Measurements from ENCODE around the gene ANKMY1.

Gene ANKMY1

GRCh38 chr2:240593703-240594451 lies 36.1 kb upstream of the ANKMY1 start:
- DNase-seq = no peak

DNA sequence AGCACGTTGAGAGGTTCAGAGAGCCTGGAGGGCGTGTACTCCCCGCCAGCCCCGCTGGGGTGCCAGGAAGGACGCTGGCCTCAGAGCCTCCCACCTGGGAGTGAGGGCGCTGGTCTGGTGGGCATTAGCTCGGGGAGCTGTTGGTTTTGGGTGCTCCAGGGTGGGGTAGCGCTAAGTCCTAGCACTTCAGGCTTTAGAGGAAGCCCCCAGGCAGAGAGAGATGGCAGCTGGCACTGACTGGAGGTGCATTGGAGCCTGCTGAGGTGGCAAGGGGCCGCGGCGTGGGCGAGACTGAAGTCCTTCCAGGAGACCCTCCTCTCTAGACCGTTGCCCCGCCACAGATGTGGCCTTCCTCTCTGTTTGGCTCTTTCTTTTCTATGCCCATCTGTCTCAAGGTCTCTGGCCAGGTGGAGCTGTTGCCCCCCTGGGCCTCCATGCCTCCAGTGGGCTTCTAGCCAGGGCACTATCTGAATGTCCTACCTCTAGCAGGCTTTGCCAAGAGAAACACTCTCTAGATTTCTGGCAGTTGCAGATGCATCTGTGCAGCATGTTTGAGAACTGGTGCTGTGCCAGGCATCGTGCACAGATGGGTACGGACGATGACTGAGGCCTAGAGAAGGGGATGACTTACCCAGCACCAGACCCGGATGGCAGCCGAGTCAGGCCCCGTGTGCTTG lies 35.4 kb upstream of the ANKMY1 start:
- DNase-seq = no peak

DNA sequence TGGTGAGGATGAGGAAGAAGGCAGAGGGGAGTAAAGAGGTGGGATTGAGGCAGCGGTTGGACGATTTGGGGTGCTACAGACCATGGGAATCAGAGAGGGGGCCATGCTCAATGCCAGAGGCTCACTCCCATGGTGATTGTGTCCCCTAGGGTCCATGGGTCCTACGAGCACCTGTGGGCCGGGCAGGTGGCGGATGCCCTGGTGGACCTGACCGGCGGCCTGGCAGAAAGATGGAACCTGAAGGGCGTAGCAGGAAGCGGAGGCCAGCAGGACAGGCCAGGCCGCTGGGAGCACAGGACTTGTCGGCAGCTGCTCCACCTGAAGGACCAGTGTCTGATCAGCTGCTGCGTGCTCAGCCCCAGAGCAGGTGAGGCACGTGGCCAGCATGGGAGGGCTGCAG lies 34.0 kb upstream of the ANKMY1 start:
- no peak for DNase-seq

GRCh38 chr2:240591226-240591625 lies 33.4 kb upstream of the ANKMY1 start:
- DNase-seq = no peak

DNA sequence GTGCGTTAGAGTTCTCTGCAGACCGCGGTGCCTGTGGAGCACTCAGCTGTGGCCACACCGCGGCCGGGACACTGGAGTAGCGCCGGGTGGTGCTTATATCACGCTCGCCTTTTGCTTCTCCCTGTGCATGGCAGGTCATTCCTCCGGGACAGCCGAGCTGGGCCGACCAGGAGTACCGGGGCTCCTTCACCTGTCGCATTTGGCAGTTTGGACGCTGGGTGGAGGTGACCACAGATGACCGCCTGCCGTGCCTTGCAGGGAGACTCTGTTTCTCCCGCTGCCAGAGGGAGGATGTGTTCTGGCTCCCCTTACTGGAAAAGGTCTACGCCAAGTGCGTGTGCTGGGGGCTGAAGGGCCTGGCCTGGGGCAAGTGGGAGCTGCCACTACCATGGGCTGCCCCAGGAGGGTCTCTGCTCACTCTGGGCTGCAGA lies 32.9 kb upstream of the ANKMY1 start:
- DNase-seq = no peak

DNA sequence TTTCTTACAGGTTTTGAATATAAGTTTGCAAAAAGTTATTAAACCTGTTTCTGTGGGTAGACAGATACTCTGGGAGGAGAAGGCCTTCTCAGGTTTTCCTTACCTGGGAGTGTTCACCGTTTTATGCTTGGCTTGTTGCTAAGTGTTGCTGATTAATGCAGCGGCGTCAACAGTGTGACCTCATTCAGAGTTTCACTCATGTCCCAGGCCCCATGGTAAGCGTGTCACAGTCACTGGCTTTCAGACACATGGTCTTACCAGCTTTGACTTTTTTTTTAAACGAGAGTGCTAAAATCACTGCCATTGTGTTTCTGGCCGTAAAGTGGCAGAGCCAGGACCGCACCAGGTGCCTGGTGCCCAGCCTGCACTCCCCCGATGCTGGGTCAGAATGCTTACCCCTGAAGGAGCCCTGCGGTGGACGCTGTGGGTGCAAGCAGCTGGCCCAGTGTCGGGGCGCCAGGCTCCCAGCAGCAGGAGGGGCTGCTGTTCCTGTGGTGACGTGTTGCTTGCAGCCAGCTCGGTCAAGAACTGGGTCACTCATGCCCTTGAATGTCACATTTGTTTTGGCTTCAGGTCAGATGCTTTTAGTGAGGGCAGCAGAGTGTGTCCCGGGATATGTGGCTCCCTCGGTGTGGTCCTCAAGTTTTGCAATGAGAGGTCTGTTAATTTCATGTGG lies 32.2 kb upstream of the ANKMY1 start:
- DNase-seq = no peak

- DNase-seq = no peak
These were observed 31.6 kb upstream of the ANKMY1 start for GRCh38 chr2:240589375-240589774.

DNA sequence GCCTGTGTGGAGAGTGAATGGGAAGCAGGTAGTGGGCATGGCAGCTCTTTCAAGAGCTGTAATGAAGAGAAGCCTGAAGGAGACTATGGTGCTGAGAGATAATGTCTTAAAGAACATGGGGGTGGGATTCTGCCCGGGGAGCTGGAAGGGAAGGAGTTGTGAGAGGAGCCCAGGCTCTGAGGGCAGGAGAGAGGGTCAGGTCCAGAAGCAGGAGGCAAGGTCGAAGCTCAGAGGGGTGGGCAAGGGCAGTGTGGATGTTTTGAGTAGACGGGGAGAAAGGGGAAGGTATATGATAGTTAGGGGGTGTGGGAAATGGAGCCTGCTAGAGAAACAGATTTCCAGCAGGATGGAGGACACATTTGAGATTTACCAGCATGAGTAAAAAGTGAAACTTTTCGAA lies 30.9 kb upstream of the ANKMY1 start:
- no peak for DNase-seq

GRCh38 chr2:240588006-240588655 lies 30.3 kb upstream of the ANKMY1 start:
- DNase-seq = peak in 1 of 5 experiments; percentile 2

DNA sequence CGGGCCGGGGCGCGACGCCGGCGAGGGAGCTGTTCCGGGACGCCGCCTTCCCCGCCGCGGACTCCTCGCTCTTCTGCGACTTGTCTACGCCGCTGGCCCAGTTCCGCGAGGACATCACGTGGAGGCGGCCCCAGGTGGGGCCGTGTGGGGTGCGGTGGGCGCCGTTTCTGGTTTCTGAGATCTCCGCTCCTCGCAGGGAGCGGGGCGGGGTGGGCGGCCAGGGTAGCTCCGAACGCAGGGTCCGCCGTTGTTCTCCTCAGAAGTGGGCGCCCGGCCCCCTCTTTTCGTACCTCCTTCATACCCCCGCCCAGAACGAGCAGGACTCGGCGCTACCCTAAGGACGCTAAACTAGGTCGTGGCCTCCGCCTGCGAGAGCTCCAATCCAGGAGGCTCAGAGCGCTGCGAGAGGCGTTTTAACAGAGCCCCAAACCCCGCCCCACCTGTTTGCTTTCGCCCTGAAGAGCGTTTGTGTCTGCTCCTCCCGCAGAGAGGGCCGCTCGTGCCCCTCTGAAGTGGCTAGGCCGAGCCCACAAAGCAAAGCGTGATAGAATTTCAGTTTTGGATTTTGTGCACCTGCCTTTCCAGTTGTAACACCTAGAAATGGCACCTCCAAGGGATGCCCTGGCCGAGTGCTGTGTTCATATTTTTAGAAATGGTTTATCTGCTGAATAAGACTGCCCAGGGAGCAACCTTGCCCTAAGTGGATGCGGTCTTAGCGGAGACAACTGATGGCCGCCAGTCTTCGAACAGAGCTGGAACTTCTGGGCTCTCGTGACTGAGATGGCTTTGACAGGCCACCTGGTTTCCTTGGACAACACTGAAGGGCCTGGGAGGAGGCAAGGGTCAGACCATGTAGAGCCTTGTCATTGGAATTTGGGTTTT lies 29.4 kb upstream of the ANKMY1 start:
- DNase-seq = peak in 4 of 5 experiments; percentile 40 to 75 (median 54)

GRCh38 chr2:240586198-240586918 lies 28.6 kb upstream of the ANKMY1 start, which contains the start of gene CAPN10:
CAPN10 (plus strand) TSS chr2:240586734; CDS start chr2:240586912, 178 bp downstream.
- DNase-seq = peak; percentile 94 to 97 (median 96)

DNA sequence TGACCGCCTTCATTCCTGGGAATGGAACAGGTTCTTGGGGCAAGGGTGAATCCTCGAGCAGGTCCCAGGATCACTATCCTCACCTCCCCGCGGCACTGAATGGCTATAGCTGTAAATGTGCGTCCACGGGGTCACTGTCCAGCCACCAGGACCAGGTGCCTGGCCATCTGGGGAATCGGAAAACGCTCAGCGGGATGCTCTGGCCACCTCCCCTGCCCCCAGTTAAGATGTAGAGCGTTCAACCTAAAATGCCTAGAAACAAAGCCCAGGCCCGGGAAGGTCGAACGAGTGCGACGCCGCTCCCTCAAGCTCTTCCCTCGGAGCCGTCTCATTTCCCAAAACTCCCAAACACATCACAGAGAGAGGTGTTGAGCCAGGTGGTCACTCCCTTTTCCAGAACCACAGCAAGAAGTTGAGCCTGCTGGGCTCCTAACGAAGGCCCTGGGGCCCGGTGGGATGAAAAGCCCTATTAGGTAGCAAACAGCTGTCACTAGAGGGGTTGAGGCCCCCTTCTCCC lies 28.0 kb upstream of the ANKMY1 start:
- DNase-seq = peak in 1 of 5 experiments; percentile 1

- peak in 1 of 5 experiments; percentile 0 for DNase-seq
These were observed 27.3 kb upstream of the ANKMY1 start for GRCh38 chr2:240585101-240585500.

DNA sequence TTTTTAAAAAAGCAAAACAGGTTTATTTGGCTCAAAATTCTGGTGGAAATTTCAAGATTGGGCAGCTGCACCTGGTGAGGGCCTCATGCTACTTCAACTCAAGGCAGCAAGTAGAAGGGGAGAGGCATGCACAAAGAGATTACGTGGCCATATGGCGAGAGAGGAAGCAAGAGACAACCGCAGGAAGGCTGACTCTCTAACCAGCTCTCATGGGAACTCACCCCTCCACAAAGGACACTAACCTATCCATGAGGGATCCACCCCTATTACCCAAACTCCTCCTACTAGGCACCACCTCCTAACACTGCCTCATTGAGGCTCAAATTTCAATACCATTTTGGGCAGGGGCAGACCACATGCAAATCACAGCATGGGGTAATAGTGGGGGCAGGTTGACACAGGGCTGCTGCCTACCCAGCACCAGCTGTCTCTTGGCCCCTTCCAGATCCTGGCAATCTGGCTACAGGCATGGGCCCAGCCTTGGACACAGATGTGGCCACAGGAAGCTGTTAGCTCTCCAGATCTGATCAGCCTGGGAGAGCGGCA lies 26.8 kb upstream of the ANKMY1 start:
- DNase-seq = peak in 1 of 5 experiments; percentile 76

DNA sequence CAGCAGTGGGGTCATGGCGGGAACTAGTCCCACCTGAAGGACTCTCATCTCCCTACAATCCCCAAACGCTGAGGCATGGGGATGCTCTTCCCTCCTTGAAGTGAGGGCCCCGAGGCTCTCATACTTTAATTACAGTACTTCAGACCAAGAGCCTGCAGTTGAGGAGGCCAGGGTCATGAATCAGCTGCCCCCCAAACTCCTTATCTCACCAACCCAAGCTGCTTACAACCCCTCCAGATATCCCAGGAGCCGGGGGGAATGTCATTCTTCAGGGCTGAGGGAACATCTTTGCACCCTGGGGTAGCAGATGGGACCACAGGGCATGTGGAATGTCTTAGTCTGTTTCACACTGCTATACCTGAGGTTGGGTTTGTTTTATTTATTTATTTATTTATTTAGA lies 26.0 kb upstream of the ANKMY1 start:
- no peak for DNase-seq

GRCh38 chr2:240582781-240583180 lies 25.0 kb upstream of the ANKMY1 start:
- no peak for DNase-seq

GRCh38 chr2:240581811-240582210 lies 24.0 kb upstream of the ANKMY1 start:
- DNase-seq = no peak

DNA sequence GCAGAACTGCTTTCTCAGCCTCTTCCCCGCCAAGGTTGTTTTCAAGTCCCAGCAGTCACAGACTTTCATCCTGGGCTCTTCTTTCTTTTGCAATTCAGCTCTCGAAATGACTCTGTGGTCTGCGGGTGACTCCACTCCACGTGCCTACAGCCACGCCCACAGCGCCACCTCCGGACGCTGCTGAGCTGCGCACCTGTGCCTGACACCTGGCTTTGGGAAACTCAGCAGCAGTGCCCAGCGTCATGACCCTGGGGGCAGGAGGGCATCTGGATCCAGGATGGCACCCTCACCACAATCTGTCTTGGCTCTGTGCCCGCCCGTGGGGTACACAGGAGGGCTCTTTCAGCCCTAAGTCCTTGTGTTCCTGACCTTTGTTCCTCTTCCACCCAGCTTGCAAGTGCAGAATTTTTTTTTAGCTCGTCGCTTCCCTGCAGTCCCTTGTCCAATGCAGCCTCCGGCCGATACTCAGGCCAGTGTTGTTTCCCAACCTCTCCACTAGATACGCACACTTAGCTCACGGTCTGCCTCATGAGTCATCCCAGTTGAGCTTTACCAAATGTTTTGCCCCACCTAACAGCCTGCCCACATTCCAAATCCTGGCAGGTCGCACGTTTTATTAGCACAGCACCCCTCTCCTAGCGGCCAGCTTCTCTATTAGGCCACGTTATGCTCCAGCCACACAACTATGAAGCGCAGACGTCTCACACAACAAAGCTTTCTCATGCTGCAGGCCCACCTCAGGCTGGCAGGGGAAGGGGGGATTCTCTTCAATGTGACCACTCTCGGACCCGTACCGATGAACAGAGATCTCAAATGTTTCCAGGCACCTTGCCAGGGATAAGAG lies 22.2 kb upstream of the ANKMY1 start:
- DNase-seq = peak; percentile 52 to 92 (median 75)

DNA sequence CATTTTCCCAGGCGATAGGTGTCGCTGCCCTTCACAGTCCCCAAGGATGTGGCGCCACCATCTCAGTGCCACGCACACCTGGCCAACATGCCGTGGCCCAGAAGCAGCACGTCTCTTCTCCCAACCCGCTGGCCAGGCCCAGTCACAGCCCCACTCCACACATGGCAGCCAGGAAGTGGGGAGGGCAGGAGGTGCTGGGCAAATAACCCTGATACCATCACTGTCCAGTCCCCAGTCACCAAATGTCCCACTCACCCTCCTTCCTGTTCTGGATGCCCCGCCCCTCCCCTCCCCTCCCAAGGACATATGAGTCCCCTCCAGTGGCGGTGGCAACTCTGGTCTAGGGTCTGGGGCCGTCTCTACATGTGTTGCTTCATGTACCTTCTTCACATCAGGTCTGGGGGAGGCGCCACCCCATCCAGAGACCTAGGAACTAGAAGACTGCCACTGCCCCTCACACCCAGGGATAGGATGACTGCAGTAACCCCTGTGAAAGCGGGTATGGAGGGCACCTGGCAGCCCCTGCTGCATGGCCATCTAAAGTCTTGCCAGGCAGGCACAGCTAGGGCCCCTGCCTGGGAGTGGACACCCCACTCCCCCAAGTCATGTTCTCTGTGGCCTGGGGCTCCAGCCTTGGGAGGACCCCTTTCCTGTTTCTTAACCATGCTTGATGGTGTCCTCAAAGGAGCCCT lies 21.4 kb upstream of the ANKMY1 start:
- no peak for DNase-seq
